Mucosa of stomach (tissue), 1 donor: Measurements from ENCODE around the gene RPL13A.
"Not testable (repeated sequence)": the region's sequence is repeated elsewhere in the genome, so short reads cannot be mapped to it uniquely, and the experiment has no call there.

Source experiments
- H3K27me3 ChIP-seq: one replicate; pipeline ENCODE4 v1.7.0; 2013; ENCODE audit warnings: mild to moderate bottlenecking, low read length; ENCODE audit not compliant: control insufficient read depth, insufficient read depth
- H3K36me3 ChIP-seq: one replicate; pipeline ENCODE4 v1.7.0; 2013; ENCODE audit warnings: low read length; ENCODE audit not compliant: control insufficient read depth, insufficient read depth
- H3K4me1 ChIP-seq: one replicate; pipeline ENCODE4 v1.7.0; 2013; ENCODE audit warnings: mild to moderate bottlenecking, low read length; ENCODE audit not compliant: control insufficient read depth, insufficient read depth
- H3K4me3 ChIP-seq: one replicate; pipeline ENCODE4 v1.7.0; 2013; ENCODE audit warnings: low read length
- H3K9ac ChIP-seq: one replicate; pipeline ENCODE4 v1.7.0; 2013; ENCODE audit warnings: mild to moderate bottlenecking, low read length, moderate library complexity
- H3K9me3 ChIP-seq: one replicate; pipeline ENCODE4 v1.7.0; 2013; ENCODE audit warnings: mild to moderate bottlenecking, low read length, moderate library complexity; ENCODE audit not compliant: control insufficient read depth
- donor health status: Pancreatic carcinoma.

RPL13A gene

DNA sequence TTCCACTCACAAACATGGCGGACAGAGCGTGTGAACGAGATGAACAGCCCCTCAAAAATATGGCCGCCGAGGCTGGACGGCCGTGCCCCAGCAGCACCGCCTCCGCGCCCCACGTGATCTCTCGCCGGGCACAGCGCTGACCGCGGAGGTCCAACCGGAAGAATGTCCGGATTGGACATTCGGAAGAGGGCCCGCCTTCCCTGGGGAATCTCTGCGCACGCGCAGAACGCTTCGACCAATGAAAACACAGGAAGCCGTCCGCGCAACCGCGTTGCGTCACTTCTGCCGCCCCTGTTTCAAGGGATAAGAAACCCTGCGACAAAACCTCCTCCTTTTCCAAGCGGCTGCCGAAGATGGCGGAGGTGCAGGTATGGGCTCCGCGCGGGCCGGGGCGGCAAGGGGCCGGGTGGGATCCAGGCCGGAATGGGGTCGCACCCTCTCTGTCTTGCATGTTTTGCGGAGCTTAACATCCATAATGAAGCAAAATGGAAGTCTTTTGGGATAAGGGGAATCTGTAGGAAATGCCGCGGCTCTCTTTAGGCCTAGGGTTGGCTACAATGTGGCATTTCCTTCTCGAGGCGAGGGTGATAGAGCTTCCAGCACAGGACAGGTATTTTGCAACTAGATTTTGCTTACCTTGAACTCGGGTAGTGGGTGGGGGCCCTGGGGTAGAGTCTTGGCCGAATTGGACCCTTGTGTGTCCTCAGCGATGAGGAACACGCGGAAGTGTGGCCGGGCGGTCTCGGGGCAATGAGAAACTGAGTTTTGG is at the start of gene RPL13A:
TSS of gene RPL13A (plus strand) at position 332 of the 769 bp plus-strand sequence. CDS start at position 354, 22 bp downstream.
- Histone ChIP-seq H3K27me3 (no peaks in the 10 kb centered on the region), H3K36me3 (peaks cover 21% of the 10 kb centered on the region), H3K9me3 (no peaks in the 10 kb centered on the region), H3K4me3 (peak within 1 kb of the TSS; percentile 83), H3K4me1 (peaks cover 22% of the 10 kb centered on the region), H3K9ac (peak within 1 kb of the TSS; percentile 96)

DNA sequence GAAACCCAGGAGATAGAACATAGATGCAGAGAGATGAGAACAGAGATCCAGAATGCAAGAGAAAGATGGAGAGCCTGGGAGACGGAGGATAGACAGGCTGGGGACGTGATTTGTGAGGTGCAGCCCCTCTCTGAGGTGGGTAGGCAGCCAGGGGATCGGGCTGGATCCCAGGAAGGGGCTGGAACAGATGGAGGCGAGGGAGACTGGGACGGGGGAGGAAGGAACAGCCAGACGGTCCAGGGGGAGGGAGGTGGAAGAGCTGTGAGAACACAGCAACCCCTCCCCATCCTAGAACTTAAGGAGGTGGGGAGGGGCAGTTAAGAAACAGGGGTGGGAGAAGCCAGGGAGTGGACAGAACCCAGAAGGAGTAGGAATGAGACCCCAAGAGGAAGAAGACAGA is 49.1 kb upstream of the RPL13A start:
- Histone ChIP-seq H3K9me3 (no peaks in the 10 kb centered on the region), H3K27me3 (peaks cover 91% of the 10 kb centered on the region), H3K4me1 (peaks cover 4% of the 10 kb centered on the region), H3K36me3 (no peaks in the 10 kb centered on the region), H3K4me3 (no peak overlapping the region), H3K9ac (no peak overlapping the region)

DNA sequence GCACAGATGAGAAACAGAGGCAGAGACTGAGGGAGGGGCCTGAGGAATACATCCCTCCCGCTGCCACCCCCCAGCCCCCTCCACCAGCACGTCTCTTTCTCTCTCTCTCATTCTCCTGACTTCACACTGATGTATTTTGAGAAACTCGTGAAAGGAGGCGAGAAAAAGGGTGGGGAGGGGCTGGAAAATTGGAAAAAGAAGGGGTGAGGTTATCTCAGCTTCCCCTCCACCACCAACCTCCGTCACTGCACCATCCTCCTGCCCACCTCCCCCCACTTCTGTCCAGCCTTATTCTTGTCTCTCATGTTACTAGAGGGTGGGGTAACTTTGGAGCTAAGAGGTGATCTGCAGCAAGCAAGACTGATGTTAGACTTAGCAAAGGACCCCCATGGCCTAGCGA is 47.6 kb upstream of the RPL13A start:
- no peaks in the 10 kb centered on the region for H3K9me3 ChIP-seq
- peaks cover 75% of the 10 kb centered on the region for H3K27me3 ChIP-seq
- no peak overlapping the region for H3K4me3 ChIP-seq
- no peak overlapping the region for H3K9ac ChIP-seq
- H3K4me1 ChIP-seq: peaks cover 4% of the 10 kb centered on the region
- no peaks in the 10 kb centered on the region for H3K36me3 ChIP-seq

DNA sequence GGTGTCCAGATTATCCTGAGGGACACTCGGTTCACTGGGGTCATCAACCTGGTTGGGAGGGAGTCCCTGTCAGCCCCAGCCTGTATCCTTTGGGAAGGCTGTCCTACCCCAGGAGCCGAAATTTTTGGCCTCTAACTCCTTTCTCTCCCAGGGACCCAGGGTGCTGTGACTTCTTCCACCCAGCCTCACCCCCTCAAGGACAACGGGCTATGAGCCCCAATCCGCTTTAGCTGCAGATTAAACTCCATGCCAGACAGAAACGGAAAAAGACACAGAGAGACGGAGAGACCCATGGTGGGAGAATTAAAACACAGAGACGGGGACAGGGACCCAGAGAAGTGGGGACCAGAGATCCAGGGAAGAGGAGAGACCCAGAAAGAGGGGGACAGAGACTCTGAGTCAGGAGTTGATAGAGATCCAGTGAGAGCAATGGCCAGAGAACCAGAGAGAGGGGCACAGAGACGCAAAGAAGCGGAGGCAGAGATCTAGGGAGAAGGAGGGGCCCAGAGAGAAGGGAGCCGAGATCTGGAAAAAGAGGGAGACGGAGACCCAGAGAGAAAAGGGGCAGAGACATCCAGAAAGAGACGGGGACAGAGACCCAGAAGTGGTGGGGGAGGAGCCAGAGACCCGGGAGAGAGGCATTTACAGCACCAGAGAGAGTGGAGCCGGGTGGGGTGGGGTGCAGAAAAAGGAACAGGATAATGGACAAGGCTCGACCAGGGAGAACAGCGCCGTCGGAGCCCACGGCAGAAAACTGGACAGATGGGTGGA is 46.8 kb upstream of the RPL13A start:
- Histone ChIP-seq H3K36me3 (no peaks in the 10 kb centered on the region), H3K4me3 (no peak overlapping the region), H3K4me1 (peaks cover 4% of the 10 kb centered on the region), H3K9ac (no peak overlapping the region), H3K9me3 (no peaks in the 10 kb centered on the region), H3K27me3 (peaks cover 68% of the 10 kb centered on the region)

DNA sequence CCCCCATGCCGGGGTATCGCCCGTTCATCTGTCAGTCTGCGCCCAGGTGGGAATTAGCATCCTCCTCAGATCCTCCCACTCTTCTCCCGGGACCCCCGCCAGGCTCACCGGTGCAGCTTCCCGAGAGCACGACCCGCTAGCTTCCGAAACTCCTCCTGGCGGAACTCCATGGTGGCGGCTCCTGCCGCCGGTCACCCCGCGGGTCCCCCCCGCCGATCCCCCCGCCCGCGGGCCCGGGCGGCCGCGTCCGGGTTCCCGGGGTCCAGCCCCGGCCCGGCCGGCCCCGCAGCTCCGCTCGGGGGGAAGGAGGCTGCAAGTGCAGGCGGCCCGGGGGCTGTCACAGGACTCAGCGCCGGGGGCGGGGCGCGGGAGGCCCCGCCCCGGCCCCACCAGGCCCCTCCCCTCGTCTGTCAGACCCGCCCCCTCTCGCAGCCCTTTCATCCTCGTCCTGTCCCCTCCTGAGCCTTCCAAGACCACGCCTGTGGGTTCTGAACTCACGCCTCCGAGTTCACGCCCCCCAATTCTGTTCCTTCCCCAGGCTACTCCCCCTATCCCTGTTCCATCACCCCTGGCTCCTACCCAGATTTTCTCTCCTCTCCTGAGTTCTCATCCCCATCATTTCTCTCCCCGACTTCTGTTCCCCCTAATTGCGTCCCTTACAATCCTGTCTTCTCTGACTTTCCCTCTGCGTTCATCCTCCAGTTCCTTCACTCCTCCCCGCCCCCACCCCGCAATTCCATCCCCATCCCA is 46.0 kb upstream of the RPL13A start, which contains the start of gene SLC17A7:
TSS of gene SLC17A7 (minus strand) at position 318 of the 750 bp plus-strand sequence. CDS start at position 170, 148 bp downstream.
- peak within 1 kb of the TSS; percentile 4 for H3K4me3 ChIP-seq
- H3K9me3 ChIP-seq: no peaks in the 10 kb centered on the region
- H3K36me3 ChIP-seq: no peaks in the 10 kb centered on the region
- H3K9ac ChIP-seq: no peak within 1 kb of the TSS
- H3K27me3 ChIP-seq: peaks cover 60% of the 10 kb centered on the region
- peaks cover 4% of the 10 kb centered on the region for H3K4me1 ChIP-seq

DNA sequence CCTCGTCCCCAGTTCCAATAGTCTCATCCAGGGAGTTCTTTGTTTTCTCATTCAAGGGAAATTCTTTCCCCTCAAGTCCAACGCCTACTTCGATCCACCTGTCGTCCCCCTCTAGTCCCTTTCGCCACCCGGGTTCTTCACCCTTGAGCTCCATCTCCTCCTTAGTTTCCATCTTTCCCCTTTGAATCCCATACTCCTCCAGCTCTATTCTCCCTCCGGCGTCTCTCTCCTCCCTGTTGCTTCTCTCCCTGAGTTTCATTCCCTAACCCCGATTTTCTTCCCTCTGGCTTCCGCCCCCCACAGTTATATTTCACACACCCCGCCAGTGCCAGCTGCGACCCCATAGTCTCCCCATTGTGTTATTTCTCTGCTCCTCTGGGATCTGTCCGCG is 45.5 kb upstream of the RPL13A start:
- Histone ChIP-seq H3K4me1 (peaks cover 4% of the 10 kb centered on the region), H3K9ac (no peak overlapping the region), H3K9me3 (no peaks in the 10 kb centered on the region), H3K4me3 (peak overlapping the region; percentile 4), H3K36me3 (no peaks in the 10 kb centered on the region), H3K27me3 (peaks cover 54% of the 10 kb centered on the region)

DNA sequence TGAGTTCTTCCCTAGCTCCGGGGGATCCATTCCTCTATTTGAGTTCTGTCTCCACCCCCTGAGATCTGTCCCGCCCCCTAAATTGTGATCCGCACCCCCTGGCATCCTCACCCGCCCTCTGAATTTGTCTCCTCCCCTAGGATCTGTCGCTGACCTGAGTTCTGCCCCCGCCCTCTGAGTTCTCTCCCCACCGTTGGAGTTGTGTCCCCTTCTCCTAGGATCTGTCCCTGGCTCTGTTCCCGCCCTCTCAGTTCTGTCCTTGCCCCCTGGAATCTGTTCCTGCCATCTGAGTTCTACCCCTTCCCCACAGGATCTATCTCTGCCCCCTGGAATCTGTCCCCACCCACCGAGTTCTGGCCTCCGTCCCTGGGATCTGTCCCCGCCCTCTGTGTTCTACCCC is 45.1 kb upstream of the RPL13A start:
- H3K4me3 ChIP-seq: peak overlapping the region; percentile 4
- H3K36me3 ChIP-seq: no peaks in the 10 kb centered on the region

DNA sequence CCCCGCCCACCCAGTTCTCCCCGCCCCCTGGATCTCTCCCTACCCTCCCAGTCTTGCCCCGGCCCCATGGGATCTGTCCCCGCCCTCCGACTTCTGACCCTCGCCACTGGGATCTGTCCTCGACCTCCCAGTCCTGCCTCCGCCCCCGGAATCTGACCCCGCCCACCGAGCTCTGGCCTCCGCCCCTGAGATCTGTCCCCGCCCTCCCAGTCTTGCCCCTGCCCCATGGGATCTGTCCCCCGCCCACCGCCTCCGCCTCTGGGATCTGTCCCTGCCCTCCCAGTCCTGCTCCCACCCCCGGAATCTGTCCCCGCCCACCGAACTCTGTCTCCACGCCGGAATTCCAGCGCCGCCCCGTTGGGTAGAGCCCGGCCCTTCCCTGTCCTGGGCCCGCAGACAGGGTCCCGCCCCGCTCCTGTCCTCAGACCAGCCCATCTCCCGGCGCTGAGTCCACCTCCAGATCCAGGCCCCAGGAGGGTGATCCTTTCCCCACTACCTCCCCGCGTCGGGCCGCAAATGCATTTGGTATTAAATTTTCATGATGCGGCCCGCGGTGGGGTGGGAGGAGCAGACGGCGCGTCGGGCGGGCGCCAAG is 44.5 kb upstream of the RPL13A start:
- peak overlapping the region; percentile 35 for H3K4me3 ChIP-seq
- no peaks in the 10 kb centered on the region for H3K9me3 ChIP-seq
- H3K9ac ChIP-seq: peak overlapping the region; percentile 55
- no peaks in the 10 kb centered on the region for H3K36me3 ChIP-seq
- peaks cover 45% of the 10 kb centered on the region for H3K27me3 ChIP-seq
- H3K4me1 ChIP-seq: peaks cover 4% of the 10 kb centered on the region

More for the DNA sequence above, 45.1 kb upstream of the RPL13A start:
- H3K4me1 ChIP-seq: peaks cover 4% of the 10 kb centered on the region
- H3K27me3 ChIP-seq: peaks cover 50% of the 10 kb centered on the region
- H3K9ac ChIP-seq: no peak overlapping the region
- H3K9me3 ChIP-seq: no peaks in the 10 kb centered on the region

DNA sequence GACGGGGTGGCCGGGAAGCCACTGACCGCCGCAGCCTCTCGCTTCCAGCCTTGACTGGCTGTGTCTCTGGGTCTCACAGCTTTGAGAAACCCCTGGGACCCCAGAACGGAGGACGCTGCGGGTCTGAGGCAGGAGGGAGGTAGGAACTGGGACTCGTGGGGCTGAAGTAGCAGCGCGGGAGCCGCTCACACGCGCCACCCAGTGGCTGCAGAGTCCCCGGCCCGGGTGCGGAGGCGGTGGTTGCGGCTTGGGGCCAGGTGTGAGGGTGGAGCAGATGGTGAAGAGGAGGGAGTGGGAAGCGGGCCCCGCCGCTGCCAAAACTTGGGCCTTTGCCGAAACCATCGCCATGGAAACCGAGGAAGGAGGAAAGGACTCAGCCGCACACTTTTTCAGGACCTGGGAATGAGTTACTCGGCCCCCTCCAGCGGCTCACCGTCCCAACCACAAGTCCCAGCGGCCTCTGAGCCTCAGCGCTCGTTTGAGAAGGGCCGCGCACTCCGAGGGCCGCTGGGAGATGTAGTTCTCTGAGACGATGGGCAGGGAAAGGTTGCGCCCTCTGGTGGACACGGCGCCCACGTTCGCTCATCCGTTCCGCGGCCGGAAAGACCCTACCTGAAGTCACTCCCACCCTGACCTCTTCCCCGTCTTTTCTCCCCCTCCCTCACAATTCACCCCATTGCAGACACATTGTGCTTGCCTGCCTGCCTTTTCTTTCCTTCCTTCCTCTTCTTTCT is 43.9 kb upstream of the RPL13A start:
- H3K9me3 ChIP-seq: no peaks in the 10 kb centered on the region
- H3K4me3 ChIP-seq: peak overlapping the region; percentile 35
- peak overlapping the region; percentile 55 for H3K9ac ChIP-seq
- no peaks in the 10 kb centered on the region for H3K36me3 ChIP-seq
- peaks cover 38% of the 10 kb centered on the region for H3K27me3 ChIP-seq
- H3K4me1 ChIP-seq: peaks cover 4% of the 10 kb centered on the region

DNA sequence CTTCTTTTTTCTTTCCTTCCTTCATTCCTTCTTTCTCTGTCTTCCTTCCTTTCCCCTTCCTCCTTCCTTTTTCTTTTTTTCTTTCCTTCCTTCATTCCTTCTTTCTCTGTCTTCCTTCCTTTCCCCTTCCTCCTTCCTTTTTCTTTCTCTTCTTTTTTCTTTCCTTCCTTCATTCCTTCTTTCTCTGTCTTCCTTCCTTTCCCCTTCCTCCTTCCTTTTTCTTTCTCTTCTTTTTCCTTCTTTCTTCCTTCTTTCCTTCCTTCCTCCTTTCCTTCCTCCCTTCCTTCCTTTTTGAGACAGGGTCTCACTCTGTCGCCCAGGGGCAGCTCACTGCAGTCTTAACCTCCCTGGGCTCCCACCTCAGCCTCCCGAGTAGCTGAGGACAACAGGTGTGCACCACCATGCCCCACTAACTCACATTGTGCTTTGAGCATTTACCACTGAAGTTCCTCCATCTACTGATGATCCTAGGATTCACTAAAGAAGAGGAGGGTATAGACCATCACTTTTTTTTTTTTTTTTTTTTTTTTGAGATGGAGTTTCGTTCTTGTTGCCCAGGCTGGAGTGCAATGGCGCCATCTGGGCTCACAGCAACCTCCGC is 43.2 kb upstream of the RPL13A start:
- H3K9ac ChIP-seq, H3K9me3 ChIP-seq, H3K36me3 ChIP-seq, H3K4me3 ChIP-seq, H3K4me1 ChIP-seq: not testable (repeated sequence)
- peaks cover 32% of the 10 kb centered on the region for H3K27me3 ChIP-seq

DNA sequence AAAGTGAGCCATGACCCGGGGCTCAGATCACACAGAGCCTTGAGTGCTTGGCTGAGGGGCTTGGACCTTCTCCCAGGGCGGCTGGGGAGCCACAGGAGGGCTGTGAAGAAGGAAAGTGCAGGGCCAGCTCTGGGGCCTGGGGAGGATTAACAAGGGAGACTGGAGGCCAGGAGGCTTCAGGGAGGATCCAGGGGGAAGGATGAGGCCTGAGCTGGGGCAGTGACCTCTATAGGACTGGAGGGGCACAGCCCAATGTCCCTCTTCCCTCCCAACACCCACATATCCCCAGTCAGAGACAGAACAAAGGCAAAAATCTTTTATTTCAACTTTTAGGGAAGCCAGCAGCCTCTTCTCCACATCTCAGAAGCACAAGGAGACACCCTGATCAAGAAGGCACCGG is 41.4 kb upstream of the RPL13A start:
- Histone ChIP-seq H3K9me3 (no peaks in the 10 kb centered on the region), H3K4me3 (no peak overlapping the region), H3K4me1 (peaks cover 10% of the 10 kb centered on the region), H3K9ac (no peak overlapping the region), H3K36me3 (peaks cover 9% of the 10 kb centered on the region), H3K27me3 (peaks cover 14% of the 10 kb centered on the region)
